ENCODE data around the gene SLC25A17. TPM values are rescaled to one million over a fixed set of nuclear protein-coding genes. Genes with fewer than 3 reads are reported as not detected.
"Not testable (repeated sequence)": the region's sequence is repeated elsewhere in the genome, so short reads cannot be mapped to it uniquely, and the experiment has no call there.

Gene SLC25A17
- polyA plus RNA-seq, 3 donors from 2014 or later: 18.5 to 26.6 (median 22.2) TPM

- H3K4me1 Mint-ChIP-seq: peaks cover 5 to 6% of the 10 kb centered on the region in 2 donors
Observed at GRCh38 chr22:40733919-40734318, 85.2 kb downstream of the SLC25A17 start.

GRCh38 chr22:40732999-40733292 is 86.2 kb downstream of the SLC25A17 start:
- DNase-seq: no peak
- H3K36me3 Mint-ChIP-seq: no peaks in the 10 kb centered on the region
- H3K4me3 Mint-ChIP-seq: no peak overlapping the region
- peaks cover 0 to 7% (median 2%) of the 10 kb centered on the region in 3 donors for H3K27me3 Mint-ChIP-seq (ENCODE audit: low read depth in 3 of 3)
- H3K27ac Mint-ChIP-seq: no peak overlapping the region
- no peaks in the 10 kb centered on the region for H3K9me3 Mint-ChIP-seq
- H3K4me1 Mint-ChIP-seq: peaks cover 5 to 6% of the 10 kb centered on the region in 2 donors

More at GRCh38 chr22:40733919-40734318, 85.2 kb downstream of the SLC25A17 start:
- DNase-seq: no peak
- Mint-ChIP-seq H3K36me3 (no peaks in the 10 kb centered on the region), H3K27ac (peak overlapping the region in 1 of 6 donors; percentile 21), H3K27me3 (ENCODE audit: low read depth in 3 of 3) (peaks cover 0 to 7% (median 2%) of the 10 kb centered on the region in 3 donors), H3K9me3 (no peaks in the 10 kb centered on the region), H3K4me3 (no peak overlapping the region)

GRCh38 chr22:40729284-40729683 is 89.9 kb downstream of the SLC25A17 start:
- DNase-seq: no peak
- Mint-ChIP-seq H3K9me3 (no peaks in the 10 kb centered on the region), H3K4me3 (no peak overlapping the region), H3K27ac (no peak overlapping the region), H3K4me1 (peaks cover 6 to 11% of the 10 kb centered on the region in 2 donors), H3K36me3 (no peaks in the 10 kb centered on the region), H3K27me3 (ENCODE audit: low read depth in 3 of 3) (no peaks in the 10 kb centered on the region)

GRCh38 chr22:40728731-40729189 is 90.4 kb downstream of the SLC25A17 start:
- no peaks in the 10 kb centered on the region for H3K9me3 Mint-ChIP-seq
- H3K36me3 Mint-ChIP-seq: no peaks in the 10 kb centered on the region
- H3K4me3 Mint-ChIP-seq: no peak overlapping the region
- H3K4me1 Mint-ChIP-seq: peaks cover 6 to 11% of the 10 kb centered on the region in 2 donors
- DNase-seq: no peak
- H3K27ac Mint-ChIP-seq: peak overlapping the region in 1 of 6 donors; percentile 46
- peaks cover 0 to under 1% (median 0%) of the 10 kb centered on the region in 3 donors for H3K27me3 Mint-ChIP-seq (ENCODE audit: low read depth in 3 of 3)

- Mint-ChIP-seq H3K27ac (no peak overlapping the region), H3K4me3 (no peak overlapping the region), H3K27me3 (ENCODE audit: low read depth in 3 of 3) (peaks cover 0 to 6% (median 0%) of the 10 kb centered on the region in 3 donors), H3K36me3 (no peaks in the 10 kb centered on the region), H3K9me3 (no peaks in the 10 kb centered on the region), H3K4me1 (peaks cover 6 to 11% of the 10 kb centered on the region in 2 donors)
- DNase-seq: no peak
Observed at GRCh38 chr22:40727964-40728615, 91.1 kb downstream of the SLC25A17 start.

- Mint-ChIP-seq H3K27me3 (ENCODE audit: low read depth in 3 of 3) (peaks cover 0 to 6% (median 0%) of the 10 kb centered on the region in 3 donors), H3K36me3 (no peaks in the 10 kb centered on the region), H3K27ac (no peak overlapping the region), H3K4me1 (peaks cover 6 to 11% of the 10 kb centered on the region in 2 donors), H3K4me3 (no peak overlapping the region), H3K9me3 (no peaks in the 10 kb centered on the region)
- DNase-seq: no peak
Observed at GRCh38 chr22:40727070-40727963, 91.8 kb downstream of the SLC25A17 start.

GRCh38 chr22:40726514-40726913 is 92.6 kb downstream of the SLC25A17 start:
- Mint-ChIP-seq H3K36me3 (no peaks in the 10 kb centered on the region), H3K4me3 (peak overlapping the region in 1 of 5 donors; percentile 3), H3K9me3 (no peaks in the 10 kb centered on the region), H3K27me3 (ENCODE audit: low read depth in 3 of 3) (peaks cover 0 to 9% (median 0%) of the 10 kb centered on the region in 3 donors), H3K4me1 (peaks cover 4 to 8% of the 10 kb centered on the region in 2 donors), H3K27ac (peak overlapping the region in 1 of 6 donors; percentile 75)
- DNase-seq: peak in 2 of 3 donors; percentile 4 to 15

- no peaks in the 10 kb centered on the region for H3K36me3 Mint-ChIP-seq
- H3K4me3 Mint-ChIP-seq: no peak overlapping the region
- no peaks in the 10 kb centered on the region for H3K9me3 Mint-ChIP-seq
- peaks cover 0 to 6% of the 10 kb centered on the region in 2 donors for H3K4me1 Mint-ChIP-seq
- DNase-seq: no peak
- peaks cover 0 to 9% (median 5%) of the 10 kb centered on the region in 3 donors for H3K27me3 Mint-ChIP-seq (ENCODE audit: low read depth in 3 of 3)
- H3K27ac Mint-ChIP-seq: no peak overlapping the region
Observed at GRCh38 chr22:40723396-40723933, 95.7 kb downstream of the SLC25A17 start.

GRCh38 chr22:40721266-40721665 is 97.9 kb downstream of the SLC25A17 start:
- Mint-ChIP-seq H3K36me3 (no peaks in the 10 kb centered on the region), H3K27ac (no peak overlapping the region), H3K4me3 (no peak overlapping the region), H3K4me1 (no peaks in the 10 kb centered on the region), H3K9me3 (no peaks in the 10 kb centered on the region), H3K27me3 (ENCODE audit: low read depth in 3 of 3) (peaks cover 0 to 9% (median 6%) of the 10 kb centered on the region in 3 donors)
- no peak for DNase-seq

GRCh38 chr22:40720538-40721256 is 98.4 kb downstream of the SLC25A17 start:
- Mint-ChIP-seq H3K36me3 (no peaks in the 10 kb centered on the region), H3K27me3 (ENCODE audit: low read depth in 3 of 3) (peaks cover 0 to 9% (median 6%) of the 10 kb centered on the region in 3 donors), H3K4me3 (no peak overlapping the region), H3K4me1 (no peaks in the 10 kb centered on the region), H3K9me3 (no peaks in the 10 kb centered on the region), H3K27ac (no peak overlapping the region)
- no peak for DNase-seq

- not testable (repeated sequence) for DNase-seq; H3K27me3 Mint-ChIP-seq (ENCODE audit: low read depth in 3 of 3); H3K4me1 Mint-ChIP-seq; H3K9me3 Mint-ChIP-seq; H3K36me3 Mint-ChIP-seq; H3K4me3 Mint-ChIP-seq; H3K27ac Mint-ChIP-seq
Observed at GRCh38 chr22:40720156-40720537, 99.0 kb downstream of the SLC25A17 start.
